C4-2B (cell line): Measurements from ENCODE around the gene HDAC4.

Experiments
- H3K27ac ChIP-seq: fragments of 450-650 bp; 2 replicates; pipeline ENCODE4 v1.5.1; 2017
- ZFX ChIP-seq: fragments of 450-650 bp; IDR thresholded peaks from 2 replicates; pipeline ENCODE4 v1.6.1; 2017
- TF ChIP-seq, protein P1 (sequence below): fragments of 450-650 bp; conservative IDR thresholded peaks from 2 replicates; pipeline ENCODE4 v1.5.1; 2017; ENCODE audit warnings: mild to moderate bottlenecking

The HDAC4 gene

DNA sequence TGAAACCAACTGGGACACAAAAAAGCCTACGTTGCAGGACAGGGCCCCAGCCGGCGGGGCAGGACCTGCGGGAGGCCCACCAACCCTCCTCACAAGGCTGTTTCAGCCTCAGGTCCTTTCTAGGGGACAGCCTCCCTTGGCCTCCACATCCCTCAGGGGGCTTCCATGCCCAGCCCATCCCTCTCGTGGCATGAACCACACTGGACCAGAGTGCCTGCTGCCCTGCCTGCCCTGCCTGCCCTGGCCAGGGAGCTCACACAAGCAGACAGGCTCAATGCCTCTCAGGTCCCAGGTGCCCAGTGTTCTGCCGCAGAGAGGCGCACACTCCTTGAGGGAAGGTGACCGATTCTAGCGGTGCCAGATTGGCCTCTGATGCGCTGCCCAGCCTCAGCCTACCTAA lies 57.4 kb downstream of the HDAC4 start:
- TF ChIP-seq, protein P1, sequence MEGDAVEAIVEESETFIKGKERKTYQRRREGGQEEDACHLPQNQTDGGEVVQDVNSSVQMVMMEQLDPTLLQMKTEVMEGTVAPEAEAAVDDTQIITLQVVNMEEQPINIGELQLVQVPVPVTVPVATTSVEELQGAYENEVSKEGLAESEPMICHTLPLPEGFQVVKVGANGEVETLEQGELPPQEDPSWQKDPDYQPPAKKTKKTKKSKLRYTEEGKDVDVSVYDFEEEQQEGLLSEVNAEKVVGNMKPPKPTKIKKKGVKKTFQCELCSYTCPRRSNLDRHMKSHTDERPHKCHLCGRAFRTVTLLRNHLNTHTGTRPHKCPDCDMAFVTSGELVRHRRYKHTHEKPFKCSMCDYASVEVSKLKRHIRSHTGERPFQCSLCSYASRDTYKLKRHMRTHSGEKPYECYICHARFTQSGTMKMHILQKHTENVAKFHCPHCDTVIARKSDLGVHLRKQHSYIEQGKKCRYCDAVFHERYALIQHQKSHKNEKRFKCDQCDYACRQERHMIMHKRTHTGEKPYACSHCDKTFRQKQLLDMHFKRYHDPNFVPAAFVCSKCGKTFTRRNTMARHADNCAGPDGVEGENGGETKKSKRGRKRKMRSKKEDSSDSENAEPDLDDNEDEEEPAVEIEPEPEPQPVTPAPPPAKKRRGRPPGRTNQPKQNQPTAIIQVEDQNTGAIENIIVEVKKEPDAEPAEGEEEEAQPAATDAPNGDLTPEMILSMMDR, result no peak
- TF ChIP-seq ZFX, result no peak
- no peak overlapping the region for H3K27ac ChIP-seq

DNA sequence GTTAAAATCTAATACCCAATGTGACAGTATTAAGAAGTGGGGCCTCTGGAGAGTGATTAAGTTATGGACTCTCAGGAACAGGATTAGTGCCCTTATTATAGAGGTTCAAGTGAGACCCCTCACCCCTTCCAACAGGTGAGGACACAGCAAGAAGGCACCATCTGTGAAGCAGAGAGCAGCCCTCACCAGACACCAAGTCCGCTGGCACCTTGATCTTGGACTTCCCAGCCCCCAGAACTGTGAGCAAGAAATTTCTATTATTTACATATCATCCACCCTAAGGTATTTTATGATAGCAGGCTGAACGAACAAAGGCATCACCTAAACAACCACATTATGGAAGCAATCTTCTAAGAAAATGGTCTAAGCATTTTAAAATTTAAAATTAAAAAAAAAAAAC lies 59.0 kb downstream of the HDAC4 start:
- H3K27ac ChIP-seq, result no peak overlapping the region
- TF ChIP-seq, protein P1, result no peak
- no peak for TF ChIP-seq ZFX

DNA sequence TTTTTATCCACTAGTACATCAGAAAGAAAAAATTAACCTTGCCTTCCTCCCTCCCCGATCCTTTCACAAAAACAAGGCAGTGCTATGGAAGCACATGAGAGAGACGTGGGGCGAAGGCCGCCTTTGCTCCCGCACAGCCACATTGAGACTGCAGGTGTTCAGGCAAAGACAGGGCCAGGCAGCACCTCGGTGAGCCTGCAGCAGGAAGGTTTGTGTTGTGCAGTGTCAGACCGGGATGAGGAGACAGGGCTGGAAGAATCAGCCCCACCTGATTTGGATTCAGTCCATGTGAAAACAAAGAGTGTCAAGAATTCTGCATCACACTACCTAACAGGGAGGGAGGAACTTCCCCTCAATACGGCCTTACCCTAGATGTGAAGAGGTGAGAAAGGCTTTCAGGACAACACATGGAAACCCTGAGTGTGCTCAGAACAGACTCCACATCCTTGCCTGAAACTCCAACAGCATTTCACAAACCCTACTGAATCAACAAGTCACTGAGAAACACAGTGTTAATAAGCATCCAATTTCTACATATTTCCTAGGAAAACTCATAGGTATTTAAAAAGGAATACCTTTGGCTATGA lies 59.6 kb downstream of the HDAC4 start:
- TF ChIP-seq ZFX, result no peak
- TF ChIP-seq, protein P1, result no peak
- no peak overlapping the region for H3K27ac ChIP-seq

DNA sequence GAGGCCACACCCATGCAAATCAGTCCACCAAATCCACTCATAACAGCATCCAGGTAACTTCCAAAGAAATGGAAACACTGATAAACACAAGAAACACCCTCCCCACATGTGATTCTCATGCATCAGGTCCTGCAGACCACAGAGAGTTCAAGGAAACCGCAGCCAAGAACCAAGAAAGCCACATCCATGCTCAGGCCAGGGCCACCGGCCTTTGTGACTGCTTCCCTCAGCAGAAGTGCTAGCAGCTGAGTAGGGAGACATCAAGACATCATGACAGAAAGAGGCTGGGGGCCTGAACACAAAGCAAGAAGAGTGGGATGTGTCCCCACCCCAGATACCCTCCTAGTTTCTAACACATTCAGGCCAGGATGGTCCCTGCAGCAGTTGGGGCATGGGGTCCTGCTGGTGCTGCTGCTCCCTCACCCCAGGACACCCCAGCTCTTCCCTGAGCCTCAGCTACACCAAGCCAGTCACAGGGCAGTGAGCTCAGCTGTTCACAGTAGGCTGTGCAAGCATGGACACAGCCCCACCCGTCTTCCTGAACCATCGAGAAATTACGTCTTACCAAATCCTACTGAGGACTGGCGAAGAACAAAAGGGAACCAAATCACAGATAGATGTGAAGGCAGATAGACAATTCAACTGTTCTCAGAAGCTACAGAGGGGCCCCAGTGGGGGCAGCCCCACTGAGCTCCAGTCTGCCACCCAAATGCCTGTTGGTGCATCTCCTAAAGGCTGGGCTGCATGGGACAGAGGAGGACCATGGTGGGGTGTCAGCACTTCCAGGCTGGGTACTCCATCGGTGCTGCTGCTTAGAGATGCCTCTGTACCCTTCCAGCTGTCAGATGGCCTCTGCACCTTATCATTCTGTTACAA lies 60.9 kb downstream of the HDAC4 start:
- no peak for TF ChIP-seq ZFX
- TF ChIP-seq, protein P1, result no peak
- no peak overlapping the region for H3K27ac ChIP-seq

DNA sequence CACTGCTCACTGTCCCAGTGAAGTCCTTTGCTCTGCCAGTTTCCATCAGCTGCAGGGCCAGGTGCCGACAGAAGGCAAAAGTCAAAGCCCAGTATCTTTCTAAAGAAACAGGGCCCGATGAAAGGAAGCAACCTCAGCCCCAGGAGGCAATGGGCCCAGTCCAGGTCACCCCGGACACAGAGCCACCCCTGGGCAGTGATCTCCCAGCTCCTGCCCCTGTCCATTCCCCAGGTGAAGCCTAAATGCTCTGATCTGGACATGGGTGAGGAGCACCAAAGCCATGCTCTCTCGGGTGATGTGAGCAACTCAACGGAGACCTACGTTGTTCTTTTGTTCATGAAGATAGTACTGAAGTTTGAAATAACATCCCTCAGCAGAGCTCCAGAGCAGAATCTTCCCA lies 61.6 kb downstream of the HDAC4 start:
- H3K27ac ChIP-seq, result no peak overlapping the region
- TF ChIP-seq, protein P1, result no peak
- TF ChIP-seq ZFX, result no peak

DNA sequence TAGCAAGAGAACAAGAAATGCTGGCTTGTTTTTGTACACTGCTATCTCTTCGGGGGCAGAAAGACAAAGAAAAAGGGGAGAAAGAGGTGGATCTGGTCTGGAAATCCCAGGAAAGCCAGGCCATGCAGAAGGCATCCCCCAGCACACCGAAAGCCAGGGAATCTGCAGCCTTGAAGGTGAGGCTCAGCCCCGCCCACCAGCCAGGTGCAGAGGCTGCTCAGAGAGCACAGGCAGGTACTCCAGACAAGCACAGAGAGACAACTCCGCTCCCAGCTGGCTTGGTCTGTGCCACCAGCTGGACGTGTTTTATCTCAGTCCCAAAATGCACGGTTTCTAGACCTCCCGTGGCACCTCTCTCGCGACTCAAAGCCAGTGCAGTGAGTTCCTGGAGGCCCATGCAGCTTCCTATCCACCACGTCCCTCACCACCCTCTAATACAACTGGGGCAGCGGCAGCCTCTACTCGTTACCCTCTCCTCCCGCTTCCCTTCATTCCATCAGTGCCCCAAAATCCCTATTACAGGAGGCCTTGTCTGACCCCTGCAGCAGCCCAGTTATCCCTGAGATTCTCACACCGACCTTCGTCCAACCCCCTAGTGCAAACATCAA lies 62.8 kb downstream of the HDAC4 start:
- TF ChIP-seq, protein P1, result no peak
- no peak for TF ChIP-seq ZFX
- peak overlapping the region; percentile 5; the same call in 1 of the 2 replicates for H3K27ac ChIP-seq
